ENCODE results near the gene PLET1.
A peak's percentile ranks its signal among the peaks of the same experiment; 100 is the strongest.

PLET1 gene

DNA sequence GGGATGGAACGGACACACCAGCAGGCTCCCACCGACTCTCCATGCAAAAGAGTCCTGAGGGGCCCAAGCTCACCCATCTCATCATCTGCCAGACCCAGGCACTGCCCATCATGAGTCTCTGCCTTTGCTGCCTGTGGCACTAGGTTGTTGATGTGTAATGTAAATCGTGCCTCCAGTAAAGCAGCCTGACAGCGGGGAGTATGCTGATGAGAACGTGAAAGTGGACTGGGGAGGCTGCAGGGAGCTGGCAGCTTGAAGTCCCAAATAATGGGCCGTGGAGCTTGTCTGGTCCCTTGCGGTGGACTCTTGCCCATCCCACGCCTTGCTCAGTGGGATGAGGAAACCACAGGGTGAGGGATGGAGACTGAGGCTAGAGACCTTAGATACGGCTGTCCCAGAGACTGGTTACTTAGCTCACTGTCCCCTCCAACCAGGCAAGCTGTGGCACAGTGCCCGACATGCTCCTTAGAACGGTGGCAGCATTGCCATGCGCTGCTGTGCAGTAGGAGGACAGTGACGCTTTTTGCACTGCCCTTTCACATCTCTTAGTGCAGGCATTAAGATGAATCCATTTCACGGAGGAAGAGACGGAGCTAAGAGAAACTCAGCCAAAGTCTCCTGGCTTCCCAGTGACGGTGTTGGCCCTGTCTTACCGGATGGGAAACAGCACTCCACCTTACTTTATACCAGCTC, 39.6 kb upstream of the PLET1 start:
- Histone ChIP-seq H3K9ac (ENCODE audit: insufficient read length) (no peak overlapping the region), H3K27ac (no peak overlapping the region), H3K36me3 (ENCODE audit: insufficient read depth, low read length) (peaks cover 13% of the 10 kb centered on the region), H3K4me3 (no peak overlapping the region), H3K9me3 (ENCODE audit: low read depth, low read length) (no peaks in the 10 kb centered on the region)
- TF ChIP-seq EZH2 (IDR thresholded peaks at IDR 0.05), result no peak
- TF ChIP-seq FOXP2 (optimal IDR thresholded peaks at IDR 0.05; ENCODE audit: control extremely low read depth, extremely low read length, insufficient read depth), result no peak
- no peak for TF ChIP-seq POLR2AphosphoS5 (IDR thresholded peaks at IDR 0.05; ENCODE audit: borderline replicate concordance, low read depth, low read length)
- no peak for DNase-seq (ENCODE audit: low read depth, low spot score)

DNA sequence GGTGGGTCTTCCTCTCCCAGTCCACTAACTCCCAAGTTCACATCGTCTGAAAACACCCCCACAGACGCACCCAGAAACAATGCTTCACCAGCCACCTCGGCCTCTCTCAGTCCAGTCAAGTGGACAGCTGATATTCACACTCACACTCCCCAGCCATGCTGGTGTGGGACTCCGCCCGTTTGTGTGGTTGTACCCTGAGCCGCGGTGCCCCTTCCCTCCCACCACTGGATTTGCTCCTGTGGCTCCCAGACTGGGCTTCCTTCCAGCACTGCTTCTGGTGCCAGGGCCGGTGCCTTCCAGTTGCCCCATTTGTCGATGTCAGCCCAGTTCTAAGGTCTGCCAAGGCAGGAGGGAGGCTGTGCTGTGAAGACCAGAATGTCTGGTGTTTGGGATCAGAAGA, 37.9 kb upstream of the PLET1 start:
- DNase-seq (ENCODE audit: low read depth, low spot score), result no peak
- no peaks in the 10 kb centered on the region for H3K9me3 ChIP-seq (ENCODE audit: low read depth, low read length)

DNA sequence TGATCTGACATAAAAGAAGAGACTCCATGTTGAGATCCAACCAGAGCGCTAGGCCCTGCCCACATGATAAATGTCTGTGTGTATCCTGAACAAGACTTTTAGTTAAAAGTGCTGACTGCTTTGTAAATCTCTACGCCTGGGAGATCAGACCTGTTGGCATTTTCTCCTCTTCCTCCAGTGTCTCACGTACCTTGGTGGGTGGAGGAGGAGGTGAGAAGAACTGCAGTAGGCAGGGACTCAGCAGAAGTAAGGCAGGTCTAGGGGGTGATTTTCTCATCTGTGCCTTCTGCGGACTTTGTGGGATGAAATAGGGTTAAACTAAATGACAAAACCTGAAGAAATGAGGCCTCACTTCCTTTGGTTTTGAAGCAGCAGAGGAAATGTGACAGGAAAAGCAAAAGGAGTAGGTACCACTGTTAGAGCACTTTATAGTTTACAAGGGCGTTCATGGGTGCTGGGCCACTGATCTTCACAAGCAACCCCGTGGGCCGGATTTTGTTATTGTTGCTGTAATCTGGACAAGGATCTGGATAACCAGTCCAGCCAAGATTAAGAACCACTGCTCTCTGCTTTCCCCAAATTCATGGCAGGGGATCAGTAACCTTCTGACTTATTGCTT, 36.7 kb upstream of the PLET1 start:
- Histone ChIP-seq H3K4me3 (no peak overlapping the region), H3K9me3 (ENCODE audit: low read depth, low read length) (no peaks in the 10 kb centered on the region), H3K9ac (ENCODE audit: insufficient read length) (no peak overlapping the region), H3K36me3 (ENCODE audit: insufficient read depth, low read length) (peaks cover 13% of the 10 kb centered on the region), H3K27ac (peak overlapping the region; percentile 42; the same call in 1 of the 2 replicates)
- TF ChIP-seq POLR2AphosphoS5 (IDR thresholded peaks at IDR 0.05; ENCODE audit: borderline replicate concordance, low read depth, low read length), result no peak
- TF ChIP-seq EZH2 (IDR thresholded peaks at IDR 0.05), result no peak
- TF ChIP-seq FOXP2 (optimal IDR thresholded peaks at IDR 0.05; ENCODE audit: control extremely low read depth, extremely low read length, insufficient read depth), result no peak
- DNase-seq (ENCODE audit: low read depth, low spot score), result no peak

More for the DNA sequence above, 37.9 kb upstream of the PLET1 start:
- H3K27ac ChIP-seq, result no peak overlapping the region
- H3K4me3 ChIP-seq, result no peak overlapping the region
- TF ChIP-seq POLR2AphosphoS5 (IDR thresholded peaks at IDR 0.05; ENCODE audit: borderline replicate concordance, low read depth, low read length) (no peak), FOXP2 (optimal IDR thresholded peaks at IDR 0.05; ENCODE audit: control extremely low read depth, extremely low read length, insufficient read depth) (no peak), EZH2 (IDR thresholded peaks at IDR 0.05) (no peak)
- no peak overlapping the region for H3K9ac ChIP-seq (ENCODE audit: insufficient read length)
- peaks cover 13% of the 10 kb centered on the region for H3K36me3 ChIP-seq (ENCODE audit: insufficient read depth, low read length)

GRCh38 chr11:112296044-112296443, 35.4 kb upstream of the PLET1 start:
- H3K4me3 ChIP-seq, result no peak overlapping the region
- no peak overlapping the region for H3K9ac ChIP-seq (ENCODE audit: insufficient read length)
- DNase-seq (ENCODE audit: low read depth, low spot score), result no peak
- TF ChIP-seq EZH2 (IDR thresholded peaks at IDR 0.05), result no peak
- TF ChIP-seq FOXP2 (optimal IDR thresholded peaks at IDR 0.05; ENCODE audit: control extremely low read depth, extremely low read length, insufficient read depth), result no peak
- TF ChIP-seq POLR2AphosphoS5 (IDR thresholded peaks at IDR 0.05; ENCODE audit: borderline replicate concordance, low read depth, low read length), result no peak
- H3K9me3 ChIP-seq (ENCODE audit: low read depth, low read length), result no peaks in the 10 kb centered on the region
- peaks cover 13% of the 10 kb centered on the region for H3K36me3 ChIP-seq (ENCODE audit: insufficient read depth, low read length)
- H3K27ac ChIP-seq, result no peak overlapping the region

DNA sequence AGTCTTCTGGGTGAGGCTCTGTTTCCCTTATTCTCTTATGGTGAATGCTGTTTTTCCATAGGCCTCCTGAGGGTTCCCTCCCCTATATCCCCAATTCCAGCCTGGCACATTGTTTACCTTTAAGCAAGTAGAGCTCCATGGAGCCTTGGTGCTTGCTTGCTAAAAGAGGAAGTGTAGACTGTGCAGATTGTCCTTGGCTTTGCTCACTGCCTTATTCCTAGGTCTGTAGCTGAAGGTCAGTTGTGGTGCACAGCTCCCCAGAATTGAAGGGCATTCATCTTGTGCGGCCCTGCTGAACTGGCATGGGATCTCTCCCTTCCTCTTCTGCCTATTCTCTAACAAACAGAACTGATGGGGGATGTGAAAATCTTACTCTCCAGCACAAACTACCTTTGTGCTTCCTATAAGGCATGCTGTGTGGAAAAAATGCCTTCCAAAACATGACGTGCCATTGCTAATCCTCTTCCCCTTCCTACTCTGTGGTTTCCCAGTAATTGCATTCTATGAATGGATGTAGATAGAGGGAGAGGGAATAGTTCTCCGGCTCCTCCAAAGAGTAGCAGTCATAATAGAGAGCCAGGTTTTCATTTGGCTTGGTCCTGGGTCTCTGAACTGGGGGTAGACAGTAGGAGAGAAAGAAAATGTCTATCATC, 34.2 kb upstream of the PLET1 start:
- no peaks in the 10 kb centered on the region for H3K9me3 ChIP-seq (ENCODE audit: low read depth, low read length)
- no peak for DNase-seq (ENCODE audit: low read depth, low spot score)
- peaks cover 13% of the 10 kb centered on the region for H3K36me3 ChIP-seq (ENCODE audit: insufficient read depth, low read length)
- H3K27ac ChIP-seq, result peak overlapping the region; percentile 20; the same call in 1 of the 2 replicates
- TF ChIP-seq POLR2AphosphoS5 (IDR thresholded peaks at IDR 0.05; ENCODE audit: borderline replicate concordance, low read depth, low read length) (no peak), FOXP2 (optimal IDR thresholded peaks at IDR 0.05; ENCODE audit: control extremely low read depth, extremely low read length, insufficient read depth) (no peak), EZH2 (IDR thresholded peaks at IDR 0.05) (no peak)
- no peak overlapping the region for H3K4me3 ChIP-seq
- no peak overlapping the region for H3K9ac ChIP-seq (ENCODE audit: insufficient read length)

DNA sequence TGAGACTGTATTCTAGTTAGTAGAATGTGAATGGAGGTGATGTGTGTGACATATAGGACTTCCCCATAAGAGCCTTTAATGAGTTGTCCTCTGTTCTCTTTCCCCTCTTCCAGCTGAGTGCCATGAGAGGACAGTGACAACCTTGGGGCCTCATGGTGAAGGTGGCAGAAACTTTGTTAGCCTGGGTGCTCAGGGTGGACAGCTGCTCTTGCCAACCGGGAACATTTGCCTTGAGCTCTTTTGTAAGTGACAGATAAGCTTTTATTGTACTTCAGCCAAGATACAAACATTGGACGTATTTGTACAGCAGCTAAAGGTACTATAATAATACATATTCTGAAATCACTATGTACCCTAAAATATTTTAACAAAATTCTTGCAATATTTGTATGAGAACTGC, 33.0 kb upstream of the PLET1 start:
- TF ChIP-seq POLR2AphosphoS5 (IDR thresholded peaks at IDR 0.05; ENCODE audit: borderline replicate concordance, low read depth, low read length) (no peak), FOXP2 (optimal IDR thresholded peaks at IDR 0.05; ENCODE audit: control extremely low read depth, extremely low read length, insufficient read depth) (no peak), EZH2 (IDR thresholded peaks at IDR 0.05) (no peak)
- DNase-seq (ENCODE audit: low read depth, low spot score), result no peak
- peak overlapping the region; percentile 99 for H3K27ac ChIP-seq
- H3K4me3 ChIP-seq, result peak overlapping the region; percentile 66
- no peaks in the 10 kb centered on the region for H3K9me3 ChIP-seq (ENCODE audit: low read depth, low read length)
- H3K9ac ChIP-seq (ENCODE audit: insufficient read length), result no peak overlapping the region
- peaks cover 13% of the 10 kb centered on the region for H3K36me3 ChIP-seq (ENCODE audit: insufficient read depth, low read length)

GRCh38 chr11:112292785-112293407, 32.2 kb upstream of the PLET1 start:
- no peaks in the 10 kb centered on the region for H3K9me3 ChIP-seq (ENCODE audit: low read depth, low read length)
- no peak for TF ChIP-seq EZH2 (IDR thresholded peaks at IDR 0.05)
- no peak; the same call in 1 of the 2 replicates for TF ChIP-seq POLR2AphosphoS5 (IDR thresholded peaks at IDR 0.05; ENCODE audit: borderline replicate concordance, low read depth, low read length)
- no peak for TF ChIP-seq FOXP2 (optimal IDR thresholded peaks at IDR 0.05; ENCODE audit: control extremely low read depth, extremely low read length, insufficient read depth)

DNA sequence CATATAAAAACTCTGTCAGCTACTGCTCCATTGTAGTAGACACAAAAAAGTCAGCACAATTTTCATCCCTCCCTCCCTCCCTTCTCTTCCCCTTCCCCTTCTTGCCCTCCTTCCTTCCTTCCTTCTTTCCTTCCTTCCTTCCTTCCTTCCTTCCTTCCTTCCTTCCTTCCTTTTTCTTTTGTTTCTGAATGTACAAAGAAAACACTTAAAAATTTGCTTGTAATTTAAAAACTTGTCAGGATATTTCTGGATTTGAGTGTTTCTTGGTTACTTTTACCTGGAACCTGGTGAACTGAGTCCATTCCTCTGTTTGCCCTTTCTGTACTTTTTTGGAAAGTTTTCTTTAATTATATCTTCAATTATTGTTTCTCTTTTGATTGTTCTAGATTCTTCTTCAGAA, 31.5 kb upstream of the PLET1 start:
- TF ChIP-seq FOXP2 (optimal IDR thresholded peaks at IDR 0.05; ENCODE audit: control extremely low read depth, extremely low read length, insufficient read depth) (no peak), POLR2AphosphoS5 (IDR thresholded peaks at IDR 0.05; ENCODE audit: borderline replicate concordance, low read depth, low read length) (peak; percentile 50; the same call in 1 of the 2 replicates)
- peak overlapping the region; percentile 99 for H3K27ac ChIP-seq
- no peaks in the 10 kb centered on the region for H3K9me3 ChIP-seq (ENCODE audit: low read depth, low read length)
- H3K4me3 ChIP-seq, result peak overlapping the region; percentile 89
- peak overlapping the region; percentile 82 for H3K9ac ChIP-seq (ENCODE audit: insufficient read length)
- peak; percentile 74 for DNase-seq (ENCODE audit: low read depth, low spot score)
- peaks cover 8% of the 10 kb centered on the region for H3K36me3 ChIP-seq (ENCODE audit: insufficient read depth, low read length)

More at GRCh38 chr11:112292785-112293407, 32.2 kb upstream of the PLET1 start:
- Histone ChIP-seq H3K4me3 (peak overlapping the region; percentile 66), H3K36me3 (ENCODE audit: insufficient read depth, low read length) (peaks cover 10% of the 10 kb centered on the region), H3K27ac (peak overlapping the region; percentile 99), H3K9ac (ENCODE audit: insufficient read length) (peak overlapping the region; percentile 82)
- peak; percentile 88 for DNase-seq (ENCODE audit: low read depth, low spot score)

Measured in SK-N-MC (cell line).